Measurements from ENCODE around the gene ANTXR1.
"Not testable (repeated sequence)": the region's sequence is repeated elsewhere in the genome, so short reads cannot be mapped to it uniquely, and the experiment has no call there.

The ANTXR1 gene

GRCh38 chr2:69168950-69169654, 156.1 kb downstream of the ANTXR1 start:
- no peak for DNase-seq

GRCh38 chr2:69169655-69170389, 156.8 kb downstream of the ANTXR1 start:
- no peak for DNase-seq

DNA sequence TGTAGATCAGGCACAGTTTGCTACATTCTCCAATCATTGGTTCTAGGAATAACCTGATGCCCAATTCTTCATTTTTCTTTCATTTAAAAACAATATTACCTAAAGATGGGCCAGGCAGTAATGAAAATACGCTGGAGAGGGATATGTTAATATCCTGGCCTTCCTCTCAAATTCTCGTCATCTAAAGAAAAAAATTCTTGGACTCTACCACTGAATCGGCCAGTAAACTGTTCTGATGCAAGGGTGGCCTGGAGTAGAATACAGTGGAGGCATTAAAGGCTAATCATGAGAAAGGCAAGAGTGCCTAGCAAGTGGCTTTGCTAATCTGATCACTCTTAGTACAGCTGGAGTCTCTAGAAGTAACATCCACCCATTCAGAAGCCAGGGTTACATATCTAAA, 157.7 kb downstream of the ANTXR1 start:
- no peak for DNase-seq

DNA sequence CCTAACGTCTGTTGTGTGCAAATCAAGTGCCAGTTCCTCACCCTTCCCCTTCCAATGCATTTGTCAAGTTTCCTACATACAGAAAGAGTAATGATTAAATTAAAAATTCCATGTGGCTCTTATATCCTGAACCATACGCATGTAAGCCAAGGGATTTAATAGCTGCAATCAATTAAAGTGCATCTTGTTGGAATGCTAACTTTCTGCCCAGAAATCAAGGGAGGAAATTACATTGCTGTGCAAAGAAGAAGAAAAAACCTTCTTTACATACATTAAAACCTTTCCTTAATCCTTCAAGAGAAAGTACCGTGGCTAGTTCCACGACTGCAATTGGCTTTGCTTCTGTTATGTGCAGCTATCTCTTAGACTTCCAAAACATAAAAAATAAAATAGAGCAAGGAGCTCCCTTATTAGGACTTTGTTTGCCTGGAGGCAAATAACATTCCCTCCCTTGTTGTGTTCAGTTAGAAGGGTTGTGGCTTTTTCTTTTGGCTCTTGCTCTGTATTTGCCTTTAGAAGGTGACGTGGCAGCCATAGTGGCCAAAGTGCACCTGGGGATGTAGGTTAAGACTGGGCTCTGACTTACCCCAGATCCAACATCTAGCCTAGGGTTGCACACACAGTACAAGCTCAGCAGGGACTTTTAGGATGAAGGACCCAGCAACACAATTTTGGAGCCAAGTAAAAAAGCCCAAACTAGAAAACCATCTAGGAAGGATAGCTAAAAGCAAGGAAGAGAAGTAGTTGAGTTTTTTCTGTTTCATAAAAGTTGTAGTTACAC, 158.3 kb downstream of the ANTXR1 start:
- no peak for DNase-seq

DNA sequence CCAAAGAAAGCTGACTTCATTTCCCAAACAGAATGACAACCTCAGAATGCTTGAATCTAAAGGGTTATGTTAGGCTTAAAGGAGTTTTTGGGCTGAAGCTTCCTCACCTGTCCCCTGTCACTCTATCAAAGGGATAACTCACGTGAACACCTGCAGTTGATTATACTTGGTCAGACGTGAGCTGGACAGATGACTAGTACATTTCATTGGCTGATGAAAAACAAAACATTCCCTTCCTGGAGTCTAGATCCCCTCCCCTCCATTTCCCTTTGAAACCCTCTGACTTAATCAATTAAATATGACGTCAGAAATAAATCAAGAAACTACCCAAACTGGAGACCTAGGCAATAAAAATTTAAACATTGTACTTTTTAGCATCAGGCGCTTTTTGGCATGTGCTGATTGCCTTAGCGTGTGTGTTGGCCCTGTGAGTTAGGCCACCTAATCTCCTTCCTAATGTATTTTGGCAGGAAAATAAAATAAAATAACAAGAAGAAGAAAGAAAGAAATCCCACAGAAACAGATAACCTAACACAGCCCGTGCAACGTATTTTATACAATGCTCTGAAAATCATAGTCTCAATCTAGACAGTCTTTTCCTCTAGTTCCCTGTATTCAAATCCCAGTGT, 159.0 kb downstream of the ANTXR1 start:
- DNase-seq = no peak

DNA sequence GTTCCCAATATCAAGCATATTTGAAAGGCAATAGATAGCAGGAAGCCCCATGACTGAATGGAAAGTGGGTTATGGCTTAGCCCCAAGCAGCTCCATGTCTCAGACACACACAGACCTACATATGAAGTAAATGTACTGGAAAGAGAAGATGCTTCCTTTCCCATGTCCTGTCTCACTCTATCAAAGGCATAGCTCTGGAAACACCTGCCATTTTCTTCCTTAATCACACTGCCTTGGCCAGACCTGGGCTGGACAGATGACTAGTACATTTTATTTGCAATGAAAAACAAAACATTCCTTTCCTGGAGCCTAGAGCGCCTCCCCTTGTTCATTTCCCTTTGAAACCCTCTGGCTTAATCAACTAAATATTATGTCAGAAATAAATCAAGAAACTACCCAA, 160.7 kb downstream of the ANTXR1 start:
- DNase-seq = no peak

DNA sequence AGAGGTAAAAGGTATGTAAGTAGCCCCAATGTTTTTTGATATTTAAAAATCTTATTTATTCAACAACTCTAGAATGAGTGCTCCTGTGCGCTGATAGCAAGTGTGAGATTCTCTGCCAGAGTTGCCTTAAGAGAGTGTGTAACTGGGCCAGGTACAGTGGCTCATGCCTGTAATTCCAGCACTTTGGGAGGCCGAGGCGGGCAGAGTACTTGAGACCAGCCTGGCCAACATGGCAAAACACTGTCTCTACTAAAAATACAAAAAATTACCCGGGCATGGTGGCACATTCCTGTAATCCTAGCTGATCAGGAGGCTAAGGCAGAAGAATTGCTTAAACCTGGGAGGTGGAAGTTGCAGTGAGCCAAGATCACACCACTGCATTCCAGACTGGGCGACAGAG, 161.2 kb downstream of the ANTXR1 start:
- not testable (repeated sequence) for DNase-seq

- DNase-seq = no peak
Measured at GRCh38 chr2:69175790-69176715, 163.1 kb downstream of the ANTXR1 start.

DNA sequence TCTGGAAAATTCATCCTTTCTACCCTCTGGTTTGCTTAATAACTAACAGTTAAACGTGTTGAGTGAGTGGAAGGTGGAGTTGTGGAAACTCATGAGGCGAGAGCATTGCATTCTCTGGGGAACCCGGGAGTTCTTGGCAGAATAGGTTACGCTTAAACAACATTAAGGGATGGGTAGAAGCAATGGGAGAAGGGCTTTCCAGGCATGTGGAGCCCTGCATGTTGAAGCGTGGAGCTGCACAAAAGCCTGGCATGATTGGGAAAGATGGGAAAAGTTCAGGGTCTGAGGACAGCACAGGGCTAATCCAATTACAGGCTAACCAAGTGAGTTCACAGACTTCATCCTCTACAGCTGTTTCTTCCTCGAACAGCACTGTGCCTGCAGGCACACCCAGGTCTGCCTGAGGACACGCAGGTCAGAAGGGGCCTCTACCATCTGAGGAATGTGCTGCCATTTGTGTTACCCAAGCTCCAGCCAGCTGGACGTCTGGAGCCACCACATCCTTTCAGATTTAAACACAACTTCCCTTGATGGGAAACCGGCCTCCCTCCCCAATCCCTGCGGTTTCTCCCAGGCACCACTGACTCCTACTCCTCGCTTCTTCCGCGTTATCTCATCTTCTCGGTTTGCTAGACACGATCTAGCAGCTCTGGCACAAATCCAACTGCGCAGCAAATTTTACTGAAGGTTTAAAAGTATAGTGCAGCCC, 164.2 kb downstream of the ANTXR1 start:
- no peak for DNase-seq

DNA sequence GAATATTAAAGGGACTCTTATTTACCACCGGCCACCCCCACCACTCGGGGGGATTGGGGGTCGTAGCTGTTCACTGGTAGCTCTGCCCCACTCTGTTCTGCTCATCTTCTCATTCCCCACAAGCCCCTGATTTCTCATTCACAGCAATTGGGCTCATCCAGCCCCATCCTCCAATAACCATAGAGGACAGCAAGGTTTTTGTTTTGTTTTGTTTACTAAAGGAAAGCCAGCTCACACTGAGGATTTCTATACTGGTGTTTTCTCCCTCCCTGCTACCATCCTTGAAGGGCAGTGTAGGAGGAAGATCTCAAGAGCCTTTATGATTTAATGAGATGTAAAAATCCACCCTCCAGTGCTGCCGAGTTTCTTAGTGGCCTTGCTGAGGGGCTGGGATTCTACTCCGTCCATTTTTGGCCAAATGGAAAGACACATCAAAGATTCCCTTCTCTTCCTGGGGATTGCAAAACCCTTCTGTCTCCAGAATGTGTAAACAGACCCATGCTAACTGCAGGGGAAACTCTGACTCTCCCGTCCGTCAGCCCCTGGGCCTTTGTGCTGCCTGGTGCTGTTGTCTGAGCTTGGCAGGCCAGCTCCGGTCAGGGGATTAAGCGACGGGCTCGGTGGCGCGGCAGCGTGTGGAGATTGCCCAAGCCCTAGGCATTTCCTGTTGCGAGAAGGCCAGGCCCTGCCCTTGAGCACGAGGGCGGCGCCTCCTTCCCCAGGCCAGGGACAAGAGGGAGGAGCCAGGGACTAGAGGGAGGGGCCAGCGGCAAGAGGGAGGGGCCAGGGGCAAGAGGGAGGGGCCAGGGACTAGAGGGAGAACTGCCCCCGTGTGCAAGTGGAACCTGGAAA, 165.0 kb downstream of the ANTXR1 start:
- DNase-seq = no peak

DNA sequence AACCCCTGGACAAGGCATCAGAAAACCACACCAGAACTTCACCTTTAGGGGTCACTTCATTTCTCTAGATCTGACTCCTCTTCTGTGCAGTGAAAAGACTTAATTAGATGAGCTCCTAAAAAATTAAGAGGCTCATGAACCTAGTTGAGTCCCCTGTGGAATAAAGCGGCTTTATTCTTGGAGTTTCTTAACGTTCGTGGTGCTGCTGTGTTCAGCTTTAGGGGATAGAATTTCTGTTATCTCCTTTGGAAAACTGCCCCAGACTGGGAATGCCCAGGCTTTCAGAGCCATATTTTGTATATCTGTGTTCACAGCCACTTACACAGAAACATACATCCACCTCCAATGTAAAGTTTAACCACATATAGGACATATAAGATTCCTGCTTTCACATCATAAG, 165.8 kb downstream of the ANTXR1 start:
- no peak for DNase-seq

DNA sequence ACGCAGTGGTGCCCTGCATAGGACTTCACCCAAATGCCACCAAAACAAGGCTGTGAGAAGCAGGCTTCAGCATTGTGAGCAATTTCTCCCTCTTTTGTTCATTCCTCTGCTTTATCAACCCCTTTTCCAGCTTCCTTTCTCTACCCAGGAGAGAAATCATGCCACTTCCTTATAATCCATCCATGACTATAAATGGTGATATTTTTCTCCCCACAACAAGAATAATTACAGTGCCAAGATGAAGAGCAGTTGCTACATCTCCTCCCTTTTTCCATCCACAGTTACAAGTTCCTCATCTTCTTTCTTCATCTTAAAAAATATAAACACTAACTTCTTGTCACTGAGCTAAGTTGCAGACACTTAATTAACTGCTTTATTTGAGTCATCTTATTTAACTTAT, 167.2 kb downstream of the ANTXR1 start:
- DNase-seq = no peak

DNA sequence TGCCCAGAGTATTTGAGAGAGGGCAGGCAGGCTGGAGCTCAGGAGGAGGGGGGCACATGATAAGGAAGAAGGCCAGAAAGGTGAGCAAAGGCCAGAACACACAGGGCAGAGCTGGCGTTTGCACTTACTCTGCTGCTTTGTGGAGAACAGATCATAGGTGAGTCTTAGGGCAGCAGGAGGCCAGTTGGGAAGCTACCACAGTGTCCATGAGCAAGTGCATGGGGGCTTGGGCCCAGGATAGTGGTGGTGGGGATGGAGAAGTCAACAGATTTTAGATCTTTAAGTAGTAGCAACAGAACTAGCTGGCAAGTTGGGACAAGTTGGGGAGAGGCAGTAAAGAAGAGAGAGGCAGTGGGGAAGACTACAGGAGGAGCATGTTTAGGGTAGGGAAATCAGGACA, 168.0 kb downstream of the ANTXR1 start:
- no peak for DNase-seq

- DNase-seq = no peak
Measured at GRCh38 chr2:69181806-69182427, 168.9 kb downstream of the ANTXR1 start.

DNA sequence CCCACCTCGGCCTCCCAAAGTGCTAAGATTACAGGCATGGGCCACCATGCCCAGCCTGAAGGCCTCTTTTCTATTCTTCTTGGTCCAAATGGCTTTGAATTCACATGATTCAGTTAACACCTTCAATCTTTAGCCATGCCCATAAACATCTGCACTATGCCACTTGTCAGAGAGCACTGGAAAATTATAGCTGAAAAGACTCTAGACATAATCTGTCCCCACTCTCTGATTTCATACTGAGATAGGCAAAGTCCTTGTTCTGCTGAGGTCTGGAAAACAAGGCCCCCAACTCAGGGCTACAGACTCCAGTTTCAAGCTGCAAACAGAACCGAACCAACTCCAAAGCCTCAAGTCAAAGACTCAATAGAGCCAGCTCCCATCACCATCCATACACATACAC, 170.7 kb downstream of the ANTXR1 start:
- no peak for DNase-seq

DNA sequence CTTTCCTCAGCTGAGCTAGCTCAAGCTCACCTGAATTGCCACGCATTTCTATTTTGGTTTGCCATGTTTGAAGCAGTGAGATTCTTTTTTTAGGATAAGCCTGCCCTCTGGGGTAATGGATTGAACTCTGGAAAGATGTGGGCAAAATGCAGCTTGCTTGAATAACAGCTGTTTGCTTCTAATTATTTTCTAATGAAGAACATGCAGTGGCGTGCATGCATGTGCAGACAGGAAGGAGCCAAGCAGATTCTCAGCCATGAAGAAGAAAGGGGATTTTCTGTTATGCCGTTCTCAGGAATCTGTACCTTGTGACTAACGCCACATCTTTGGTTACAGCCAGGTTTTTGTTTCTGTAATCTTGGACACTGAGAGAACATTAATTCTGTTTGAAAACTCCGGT, 171.2 kb downstream of the ANTXR1 start:
- no peak for DNase-seq

DNA sequence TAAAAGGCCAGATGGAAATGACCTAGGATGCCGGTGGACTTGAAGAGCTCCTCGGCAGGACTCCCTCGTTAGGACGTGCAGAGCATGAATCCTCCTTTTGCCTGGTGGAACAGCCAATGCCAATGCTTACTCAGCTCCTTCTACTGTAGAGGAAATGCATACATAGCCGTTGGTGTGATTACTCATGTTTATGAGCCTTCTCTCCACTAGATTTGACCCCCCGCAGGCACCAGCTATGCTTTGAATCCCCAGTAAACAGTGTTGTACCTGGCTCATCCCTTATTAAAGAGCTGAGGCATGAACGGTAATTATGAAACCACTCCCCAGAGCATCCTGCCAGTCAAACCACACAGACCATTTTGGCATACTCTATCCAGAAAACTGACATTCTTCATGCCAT, 172.8 kb downstream of the ANTXR1 start:
- DNase-seq = no peak

- no peak for DNase-seq
Measured at GRCh38 chr2:69186614-69187013, 173.6 kb downstream of the ANTXR1 start.

DNA sequence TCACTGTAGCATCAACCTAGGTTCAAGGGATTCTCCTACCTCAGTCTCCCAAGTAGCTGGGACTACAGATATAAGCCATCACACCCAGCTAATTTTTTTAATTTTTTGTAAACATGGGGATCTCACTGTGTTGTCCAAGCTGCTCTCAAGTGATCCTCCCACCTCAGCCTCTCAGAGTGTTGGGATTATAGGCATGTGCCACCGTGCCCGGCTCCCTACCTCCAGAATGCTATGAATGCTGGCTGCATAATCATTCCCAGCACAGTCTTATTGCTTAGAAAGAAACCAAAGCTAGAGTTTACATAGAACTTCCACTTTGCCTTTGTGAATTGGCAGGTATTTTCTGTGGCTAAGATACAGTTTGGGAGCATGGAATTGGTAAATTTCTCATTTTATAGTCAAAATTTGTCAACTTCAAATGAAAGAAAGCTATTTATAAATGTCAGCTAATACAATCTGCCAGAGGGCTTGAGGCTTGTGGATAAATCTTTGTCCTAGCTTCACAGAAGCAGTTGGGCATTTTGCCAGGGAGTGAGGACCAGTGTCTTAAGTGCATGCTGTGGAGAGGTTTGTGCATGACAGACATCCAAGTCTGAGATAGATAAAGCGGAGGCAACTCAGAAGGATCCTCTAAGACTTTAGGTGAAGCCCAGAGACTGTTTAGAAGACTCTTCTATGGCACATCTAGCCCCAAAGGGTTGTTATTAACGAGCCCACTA, 175.4 kb downstream of the ANTXR1 start:
- no peak for DNase-seq

Data from NCI-H2081 treated with DMSO at 0.1 percent for 48 hours (cell line).